Measurements from ENCODE around the gene TSPAN9.

The TSPAN9 gene

GRCh38 chr12:3076730-3077571 lies at the start of gene TSPAN9:
Gene TSPAN9 (plus strand): TSS chr12:3077379. CDS start chr12:3201194, 123,815 bp downstream.
- Mint-ChIP-seq H3K27me3 (peaks cover 24% of the 10 kb centered on the region), H3K9me3 (no peaks in the 10 kb centered on the region), H3K4me1 (peaks cover 15% of the 10 kb centered on the region), H3K27ac (no peak within 1 kb of the TSS), H3K4me3 (peak within 1 kb of the TSS; percentile 82 to 91)
- ATAC-seq (peak; percentile 86), DNase-seq (peak; percentile 30 to 52)

GRCh38 chr12:3028108-3028507 lies 49.1 kb upstream of the TSPAN9 start:
- DNase-seq = no peak
- no peaks in the 10 kb centered on the region for H3K9me3 Mint-ChIP-seq
- H3K4me1 Mint-ChIP-seq = no peaks in the 10 kb centered on the region
- no peak overlapping the region for H3K27ac Mint-ChIP-seq
- no peak for ATAC-seq
- H3K27me3 Mint-ChIP-seq = peaks cover 19% of the 10 kb centered on the region
- H3K4me3 Mint-ChIP-seq = no peak overlapping the region

- H3K27ac Mint-ChIP-seq = no peak overlapping the region
- DNase-seq (no peak), ATAC-seq (no peak)
- no peaks in the 10 kb centered on the region for H3K9me3 Mint-ChIP-seq
- no peak overlapping the region for H3K4me3 Mint-ChIP-seq
- peaks cover 21% of the 10 kb centered on the region for H3K27me3 Mint-ChIP-seq
- H3K4me1 Mint-ChIP-seq = no peaks in the 10 kb centered on the region
These were observed 46.3 kb upstream of the TSPAN9 start for GRCh38 chr12:3030821-3031429.

- DNase-seq (no peak), ATAC-seq (no peak)
- Mint-ChIP-seq H3K4me3 (no peak overlapping the region), H3K9me3 (no peaks in the 10 kb centered on the region), H3K4me1 (no peaks in the 10 kb centered on the region), H3K27ac (no peak overlapping the region), H3K27me3 (peaks cover 21% of the 10 kb centered on the region)
These were observed 45.0 kb upstream of the TSPAN9 start for GRCh38 chr12:3032161-3032560.

GRCh38 chr12:3032770-3033538 lies 44.2 kb upstream of the TSPAN9 start:
- H3K27ac Mint-ChIP-seq = no peak overlapping the region
- no peaks in the 10 kb centered on the region for H3K9me3 Mint-ChIP-seq
- DNase-seq (no peak), ATAC-seq (no peak)
- H3K27me3 Mint-ChIP-seq = peaks cover 21% of the 10 kb centered on the region
- H3K4me1 Mint-ChIP-seq = no peaks in the 10 kb centered on the region
- H3K4me3 Mint-ChIP-seq = no peak overlapping the region

GRCh38 chr12:3033539-3033867 lies 43.7 kb upstream of the TSPAN9 start:
- no peak overlapping the region for H3K27ac Mint-ChIP-seq
- DNase-seq (no peak), ATAC-seq (no peak)
- H3K9me3 Mint-ChIP-seq = no peaks in the 10 kb centered on the region
- H3K4me3 Mint-ChIP-seq = no peak overlapping the region
- peaks cover 21% of the 10 kb centered on the region for H3K27me3 Mint-ChIP-seq
- H3K4me1 Mint-ChIP-seq = no peaks in the 10 kb centered on the region

GRCh38 chr12:3034067-3034750 lies 43.0 kb upstream of the TSPAN9 start:
- Mint-ChIP-seq H3K9me3 (no peaks in the 10 kb centered on the region), H3K4me3 (no peak overlapping the region)

GRCh38 chr12:3035171-3035570 lies 42.0 kb upstream of the TSPAN9 start:
- H3K9me3 Mint-ChIP-seq = no peaks in the 10 kb centered on the region
- no peak overlapping the region for H3K4me3 Mint-ChIP-seq
- no peak for DNase-seq

More at GRCh38 chr12:3034067-3034750, 43.0 kb upstream of the TSPAN9 start:
- peak; percentile 43 to 47 for DNase-seq
- H3K27ac Mint-ChIP-seq = no peak overlapping the region
- peak; percentile 80 for ATAC-seq
- H3K27me3 Mint-ChIP-seq = peaks cover 21% of the 10 kb centered on the region
- no peaks in the 10 kb centered on the region for H3K4me1 Mint-ChIP-seq

GRCh38 chr12:3035815-3036702 lies 41.1 kb upstream of the TSPAN9 start:
- H3K9me3 Mint-ChIP-seq = no peaks in the 10 kb centered on the region
- H3K4me3 Mint-ChIP-seq = no peak overlapping the region
- H3K27me3 Mint-ChIP-seq = peaks cover 21% of the 10 kb centered on the region
- ATAC-seq = no peak
- DNase-seq = no peak
- no peak overlapping the region for H3K27ac Mint-ChIP-seq
- H3K4me1 Mint-ChIP-seq = no peaks in the 10 kb centered on the region

More at GRCh38 chr12:3035171-3035570, 42.0 kb upstream of the TSPAN9 start:
- no peak for ATAC-seq
- H3K27me3 Mint-ChIP-seq = peaks cover 21% of the 10 kb centered on the region
- no peaks in the 10 kb centered on the region for H3K4me1 Mint-ChIP-seq
- H3K27ac Mint-ChIP-seq = no peak overlapping the region

- no peak overlapping the region for H3K4me3 Mint-ChIP-seq
- H3K27me3 Mint-ChIP-seq = peaks cover 17% of the 10 kb centered on the region
- ATAC-seq = no peak
- DNase-seq = no peak
- no peak overlapping the region for H3K27ac Mint-ChIP-seq
- no peaks in the 10 kb centered on the region for H3K9me3 Mint-ChIP-seq
- no peaks in the 10 kb centered on the region for H3K4me1 Mint-ChIP-seq
These were observed 40.1 kb upstream of the TSPAN9 start for GRCh38 chr12:3036901-3037600.

GRCh38 chr12:3038166-3038565 lies 39.0 kb upstream of the TSPAN9 start:
- no peaks in the 10 kb centered on the region for H3K9me3 Mint-ChIP-seq
- no peak for DNase-seq
- no peak overlapping the region for H3K4me3 Mint-ChIP-seq
- ATAC-seq = no peak
- no peaks in the 10 kb centered on the region for H3K4me1 Mint-ChIP-seq
- peaks cover 17% of the 10 kb centered on the region for H3K27me3 Mint-ChIP-seq
- H3K27ac Mint-ChIP-seq = no peak overlapping the region

- no peak for ATAC-seq
- Mint-ChIP-seq H3K27me3 (peaks cover 24% of the 10 kb centered on the region), H3K4me1 (no peaks in the 10 kb centered on the region), H3K9me3 (no peaks in the 10 kb centered on the region), H3K4me3 (no peak overlapping the region), H3K27ac (no peak overlapping the region)
- no peak for DNase-seq
These were observed 38.2 kb upstream of the TSPAN9 start for GRCh38 chr12:3038926-3039510.

- Mint-ChIP-seq H3K9me3 (no peaks in the 10 kb centered on the region), H3K27ac (no peak overlapping the region), H3K4me1 (no peaks in the 10 kb centered on the region), H3K4me3 (no peak overlapping the region), H3K27me3 (peaks cover 30% of the 10 kb centered on the region)
- DNase-seq (no peak), ATAC-seq (no peak)
These were observed 37.0 kb upstream of the TSPAN9 start for GRCh38 chr12:3040026-3040656.
